Ascending aorta (tissue), 2 donors: ENCODE measurements around the gene POC1A. TPM values are rescaled to one million over a fixed set of nuclear protein-coding genes. Genes with fewer than 3 reads are reported as not detected.
"Not testable (repeated sequence)": the region's sequence is repeated elsewhere in the genome, so short reads cannot be mapped to it uniquely, and the experiment has no call there.

Experiments used
- DNase-seq, 2 donors: peaks; one replicate each; pipeline ENCODE4 v3.0.0-alpha.2; 2019; ENCODE audit warnings: low spot score in 2 of 2
- H3K27ac ChIP-seq, 2 donors: fragments of 200-600 bp; sonication (generic); one replicate each; pipeline ENCODE4 v1.5.1; 2016 to 2017; ENCODE audit warnings: mild to moderate bottlenecking in 1 of 2
- H3K27me3 ChIP-seq: fragments of 200-600 bp; sonication (generic); one replicate; pipeline ENCODE4 v1.5.1; 2017
- H3K36me3 ChIP-seq, 2 donors: fragments of 200-600 bp; sonication (generic); one replicate each; pipeline ENCODE4 v1.5.1; 2016
- H3K4me1 ChIP-seq, 2 donors: fragments of 200-600 bp; sonication (generic); one replicate each; pipeline ENCODE4 v1.5.1; 2016 to 2017; ENCODE audit warnings: mild to moderate bottlenecking in 1 of 2
- H3K4me3 ChIP-seq, 2 donors: fragments of 200-600 bp; sonication (generic); one replicate each; pipeline ENCODE4 v1.5.1; 2016 to 2017; ENCODE audit warnings: mild to moderate bottlenecking in 1 of 2
- H3K9me3 ChIP-seq, 2 donors: fragments of 200-600 bp; sonication (generic); one replicate each; pipeline ENCODE4 v1.5.1; 2016
- intact Hi-C: fragments of 100-400 bp; cut with DNase I; formaldehyde crosslinking; loops from one replicate; pipeline ENCODE4 v1.15.1; 2023
- total RNA-seq: library from RNA; depleted of rRNA; stranded (reverse); fragments of >200 nt; gene quantifications from one replicate; pipeline ENCODE4 v1.1.0, GENCODE V29; 2016
- TF ChIP-seq, protein P1 (sequence below), 3 experiments: fragments of 200-600 bp in 2 of 3; fragments of 450-650 bp in 1 of 3; sonication (generic) in 2 of 3; IDR thresholded peaks; one replicate each; pipeline ENCODE4 v1.5.1; 2016 to 2019; ENCODE audit warnings: antibody characterized with exemption in 3 of 3, mild to moderate bottlenecking in 1 of 3, moderate library complexity in 1 of 3

The POC1A gene
- total RNA-seq, 1 donor from 2014 or later = not detected

GRCh38 chr3:52182691-52183090 lies 28.5 kb upstream of the POC1A start:
- Histone ChIP-seq H3K4me1 (no peaks in the 10 kb centered on the region), H3K36me3 (no peaks in the 10 kb centered on the region), H3K4me3 (no peak overlapping the region), H3K27me3 (no peaks in the 10 kb centered on the region), H3K9me3 (no peaks in the 10 kb centered on the region), H3K27ac (no peak overlapping the region)
- DNase-seq = no peak
- TF ChIP-seq, protein P1, sequence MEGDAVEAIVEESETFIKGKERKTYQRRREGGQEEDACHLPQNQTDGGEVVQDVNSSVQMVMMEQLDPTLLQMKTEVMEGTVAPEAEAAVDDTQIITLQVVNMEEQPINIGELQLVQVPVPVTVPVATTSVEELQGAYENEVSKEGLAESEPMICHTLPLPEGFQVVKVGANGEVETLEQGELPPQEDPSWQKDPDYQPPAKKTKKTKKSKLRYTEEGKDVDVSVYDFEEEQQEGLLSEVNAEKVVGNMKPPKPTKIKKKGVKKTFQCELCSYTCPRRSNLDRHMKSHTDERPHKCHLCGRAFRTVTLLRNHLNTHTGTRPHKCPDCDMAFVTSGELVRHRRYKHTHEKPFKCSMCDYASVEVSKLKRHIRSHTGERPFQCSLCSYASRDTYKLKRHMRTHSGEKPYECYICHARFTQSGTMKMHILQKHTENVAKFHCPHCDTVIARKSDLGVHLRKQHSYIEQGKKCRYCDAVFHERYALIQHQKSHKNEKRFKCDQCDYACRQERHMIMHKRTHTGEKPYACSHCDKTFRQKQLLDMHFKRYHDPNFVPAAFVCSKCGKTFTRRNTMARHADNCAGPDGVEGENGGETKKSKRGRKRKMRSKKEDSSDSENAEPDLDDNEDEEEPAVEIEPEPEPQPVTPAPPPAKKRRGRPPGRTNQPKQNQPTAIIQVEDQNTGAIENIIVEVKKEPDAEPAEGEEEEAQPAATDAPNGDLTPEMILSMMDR (IDR thresholded peaks at IDR 0.05) = no peak
- intact Hi-C loops = no loop called here

DNA sequence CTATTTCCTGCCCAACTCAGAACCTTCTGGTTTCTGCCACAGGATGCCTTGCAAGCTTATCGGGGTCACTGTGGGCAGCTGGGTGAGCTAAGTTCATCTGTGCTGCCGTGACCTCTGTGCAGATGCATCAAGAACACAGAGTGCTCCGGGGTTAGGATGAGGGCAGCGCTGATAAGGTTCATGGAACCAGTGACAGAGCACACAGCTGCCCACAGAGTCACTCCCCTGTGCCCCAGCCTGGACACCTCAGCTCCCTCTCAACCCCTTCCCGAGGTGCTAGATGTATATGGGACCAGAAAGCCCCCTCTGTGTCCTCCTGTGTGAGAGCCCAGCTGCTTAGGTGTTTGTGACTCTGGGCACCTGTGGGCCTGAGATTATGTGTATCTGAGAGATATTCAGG lies 28.0 kb upstream of the POC1A start:
- DNase-seq = no peak
- no peaks in the 10 kb centered on the region for H3K4me1 ChIP-seq
- intact Hi-C loops = no loop called here
- no peak overlapping the region for H3K4me3 ChIP-seq
- TF ChIP-seq, protein P1 (IDR thresholded peaks at IDR 0.05) = no peak
- H3K36me3 ChIP-seq = no peaks in the 10 kb centered on the region
- H3K9me3 ChIP-seq = no peaks in the 10 kb centered on the region
- no peaks in the 10 kb centered on the region for H3K27me3 ChIP-seq
- no peak overlapping the region for H3K27ac ChIP-seq

DNA sequence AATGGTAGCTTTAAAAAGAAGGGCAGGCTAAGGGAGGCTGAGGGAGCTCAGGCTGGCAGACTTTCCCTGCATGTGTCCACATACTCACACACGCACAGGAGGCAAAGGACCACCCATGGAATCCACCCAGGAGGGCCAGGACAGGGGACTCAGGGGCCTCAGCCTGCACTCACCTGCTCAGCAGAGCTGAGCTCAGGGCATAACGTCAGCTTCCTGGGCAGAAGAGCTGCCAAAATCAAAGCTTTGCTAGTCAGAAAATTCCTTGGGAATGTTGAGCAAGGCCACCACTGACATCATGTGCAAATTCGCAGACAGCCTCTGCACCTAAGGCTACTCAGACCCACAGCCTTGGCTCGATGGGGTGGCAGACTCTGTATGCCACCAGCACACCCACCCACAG lies 27.3 kb upstream of the POC1A start:
- Histone ChIP-seq H3K9me3 (no peaks in the 10 kb centered on the region), H3K27me3 (no peaks in the 10 kb centered on the region), H3K4me3 (no peak overlapping the region), H3K27ac (no peak overlapping the region), H3K4me1 (no peaks in the 10 kb centered on the region), H3K36me3 (no peaks in the 10 kb centered on the region)
- no peak for DNase-seq
- TF ChIP-seq, protein P1 (IDR thresholded peaks at IDR 0.05) = no peak
- intact Hi-C loops = no loop called here

DNA sequence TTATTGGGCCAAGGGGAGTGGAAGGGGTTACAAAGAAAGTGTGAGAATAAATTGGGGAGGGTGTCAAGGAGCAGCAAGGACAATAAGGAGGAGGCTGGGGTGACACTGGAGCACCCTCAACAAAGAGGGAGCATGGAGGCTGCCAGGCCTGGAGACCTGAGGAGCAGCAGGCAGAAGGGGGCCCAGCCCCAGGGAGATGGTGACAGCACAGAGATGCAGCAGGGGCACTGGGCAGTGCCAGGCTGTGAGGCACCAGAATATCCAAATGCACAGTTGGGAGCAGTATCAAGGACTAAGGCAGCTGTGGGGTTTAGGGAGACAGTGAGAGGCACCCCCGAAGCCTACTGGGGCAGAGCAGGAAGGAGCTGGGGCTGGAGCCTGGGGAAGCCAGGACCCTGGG lies 24.3 kb upstream of the POC1A start:
- Histone ChIP-seq H3K36me3 (no peaks in the 10 kb centered on the region), H3K4me1 (no peaks in the 10 kb centered on the region), H3K27ac (no peak overlapping the region), H3K4me3 (no peak overlapping the region), H3K27me3 (no peaks in the 10 kb centered on the region), H3K9me3 (no peaks in the 10 kb centered on the region)
- intact Hi-C loops = no loop called here
- no peak for DNase-seq
- TF ChIP-seq, protein P1 (IDR thresholded peaks at IDR 0.05) = no peak

DNA sequence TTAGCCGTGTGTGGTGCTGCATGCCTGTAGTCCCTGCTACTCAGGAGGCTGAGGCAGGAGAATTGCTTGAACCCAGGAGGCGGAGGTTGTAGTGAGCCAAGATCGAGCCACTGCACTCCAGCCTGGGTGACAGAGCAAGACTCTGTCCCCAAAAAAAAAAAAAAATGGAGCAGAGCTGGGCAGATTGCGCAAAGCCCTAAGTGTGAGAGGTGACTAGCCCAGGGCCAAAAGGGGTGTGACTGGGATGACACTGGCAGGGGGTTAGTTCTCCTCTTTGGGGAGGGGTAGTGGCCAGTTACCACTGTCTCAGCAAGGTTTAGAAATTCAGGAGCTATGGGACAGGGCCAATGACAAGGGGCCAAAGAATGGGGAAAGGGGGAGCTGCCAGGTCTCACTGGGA lies 23.9 kb upstream of the POC1A start:
- H3K36me3 ChIP-seq, intact Hi-C loops, H3K27ac ChIP-seq, H3K4me1 ChIP-seq, DNase-seq, H3K9me3 ChIP-seq, H3K4me3 ChIP-seq, H3K27me3 ChIP-seq: not testable (repeated sequence)

GRCh38 chr3:52177701-52178042 lies 23.4 kb upstream of the POC1A start:
- TF ChIP-seq, protein P1 (IDR thresholded peaks at IDR 0.05) = no peak
- H3K4me1 ChIP-seq = no peaks in the 10 kb centered on the region
- H3K27ac ChIP-seq = no peak overlapping the region
- no peak for DNase-seq
- no peaks in the 10 kb centered on the region for H3K27me3 ChIP-seq
- no peaks in the 10 kb centered on the region for H3K9me3 ChIP-seq
- no peaks in the 10 kb centered on the region for H3K36me3 ChIP-seq
- intact Hi-C loops = no loop called here
- no peak overlapping the region for H3K4me3 ChIP-seq
